Sigmoid colon (tissue), 4 donors: ENCODE data around the gene KIAA1549.

ENCODE experiments used
- EP300 ChIP-seq, 4 donors: sonication (generic); formaldehyde crosslinking; IDR thresholded peaks; one replicate each; pipeline ENCODE4 v1.6.1; 2017; ENCODE audit warnings: antibody characterized with exemption in 4 of 4
- TF ChIP-seq, protein P1 (sequence below), 4 experiments: fragments of 450-650 bp in 3 of 4; fragments of 200-600 bp in 1 of 4; IDR thresholded peaks; one replicate each; pipeline ENCODE4 v1.5.1; 2016 to 2019; ENCODE audit warnings: antibody characterized with exemption in 4 of 4, mild to moderate bottlenecking in 3 of 4, moderate library complexity in 2 of 4

- TF ChIP-seq, protein P1, sequence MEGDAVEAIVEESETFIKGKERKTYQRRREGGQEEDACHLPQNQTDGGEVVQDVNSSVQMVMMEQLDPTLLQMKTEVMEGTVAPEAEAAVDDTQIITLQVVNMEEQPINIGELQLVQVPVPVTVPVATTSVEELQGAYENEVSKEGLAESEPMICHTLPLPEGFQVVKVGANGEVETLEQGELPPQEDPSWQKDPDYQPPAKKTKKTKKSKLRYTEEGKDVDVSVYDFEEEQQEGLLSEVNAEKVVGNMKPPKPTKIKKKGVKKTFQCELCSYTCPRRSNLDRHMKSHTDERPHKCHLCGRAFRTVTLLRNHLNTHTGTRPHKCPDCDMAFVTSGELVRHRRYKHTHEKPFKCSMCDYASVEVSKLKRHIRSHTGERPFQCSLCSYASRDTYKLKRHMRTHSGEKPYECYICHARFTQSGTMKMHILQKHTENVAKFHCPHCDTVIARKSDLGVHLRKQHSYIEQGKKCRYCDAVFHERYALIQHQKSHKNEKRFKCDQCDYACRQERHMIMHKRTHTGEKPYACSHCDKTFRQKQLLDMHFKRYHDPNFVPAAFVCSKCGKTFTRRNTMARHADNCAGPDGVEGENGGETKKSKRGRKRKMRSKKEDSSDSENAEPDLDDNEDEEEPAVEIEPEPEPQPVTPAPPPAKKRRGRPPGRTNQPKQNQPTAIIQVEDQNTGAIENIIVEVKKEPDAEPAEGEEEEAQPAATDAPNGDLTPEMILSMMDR (IDR thresholded peaks at IDR 0.05), result no peak
- no peak for TF ChIP-seq EP300 (IDR thresholded peaks at IDR 0.05)
Measured at GRCh38 chr7:138873220-138873892, 107.8 kb downstream of the KIAA1549 start.
